Measurements from ENCODE around the gene LHX3. TPM values are rescaled to one million over a fixed set of nuclear protein-coding genes. Genes with fewer than 3 reads are reported as not detected.

The LHX3 gene
- total RNA-seq, 1 experiment from 2014 or later, result 0.22 TPM

DNA sequence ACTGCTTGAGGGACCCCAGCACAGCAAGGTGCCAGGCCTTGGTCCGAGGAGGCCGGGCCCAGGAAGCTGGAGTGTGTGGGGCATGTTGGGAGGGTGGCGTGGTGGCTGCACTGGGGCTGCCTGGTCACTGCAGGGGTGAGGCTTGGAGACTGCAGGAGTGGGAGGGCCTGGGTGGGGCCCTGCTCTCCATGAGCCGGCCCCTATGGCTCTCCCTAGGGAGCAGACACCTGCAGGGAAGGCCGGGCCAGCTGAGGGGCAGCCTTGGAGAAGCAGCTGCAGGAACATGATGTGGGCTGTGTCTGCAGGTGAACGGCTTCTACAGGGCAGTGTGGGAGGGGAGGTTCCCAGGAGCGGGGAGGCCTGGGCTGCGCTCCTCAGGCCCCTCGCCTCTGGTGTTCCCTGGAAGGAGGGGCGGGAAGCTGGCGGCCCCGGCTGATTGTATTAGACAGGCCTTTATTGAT is 44.5 kb downstream of the LHX3 start:
- Histone ChIP-seq H3K79me2 (ENCODE audit: low read depth) (no peaks in the 10 kb centered on the region), H3K4me1 (replicated peaks; ENCODE audit: insufficient read depth) (no peaks in the 10 kb centered on the region), H3K9me2 (ENCODE audit: insufficient read depth) (no peaks in the 10 kb centered on the region), H4K20me1 (ENCODE audit: insufficient read depth) (no peaks in the 10 kb centered on the region), H3K27ac (no peak overlapping the region), H3K36me3 (ENCODE audit: low read depth) (no peaks in the 10 kb centered on the region), H3K27me3 (ENCODE audit: insufficient read depth, low read depth) (peaks cover 64% of the 10 kb centered on the region), H3K9me3 (ENCODE audit: insufficient read depth, low read depth) (peaks cover 3% of the 10 kb centered on the region; the same call in 1 of the 2 replicates), H3F3A (ENCODE audit: insufficient read depth, low read depth) (no peaks in the 10 kb centered on the region), H3K4me3 (no peak overlapping the region), H2AFZ (no peak overlapping the region), H3K4me2 (no peak overlapping the region)
- CTCF ChIA-PET, result no interaction called here
- no peak for DNase-seq
- intact Hi-C loops (cut with micrococcal nuclease; ENCODE audit: unreplicated experiment), result no loop called here
- TF ChIP-seq, protein P1, sequence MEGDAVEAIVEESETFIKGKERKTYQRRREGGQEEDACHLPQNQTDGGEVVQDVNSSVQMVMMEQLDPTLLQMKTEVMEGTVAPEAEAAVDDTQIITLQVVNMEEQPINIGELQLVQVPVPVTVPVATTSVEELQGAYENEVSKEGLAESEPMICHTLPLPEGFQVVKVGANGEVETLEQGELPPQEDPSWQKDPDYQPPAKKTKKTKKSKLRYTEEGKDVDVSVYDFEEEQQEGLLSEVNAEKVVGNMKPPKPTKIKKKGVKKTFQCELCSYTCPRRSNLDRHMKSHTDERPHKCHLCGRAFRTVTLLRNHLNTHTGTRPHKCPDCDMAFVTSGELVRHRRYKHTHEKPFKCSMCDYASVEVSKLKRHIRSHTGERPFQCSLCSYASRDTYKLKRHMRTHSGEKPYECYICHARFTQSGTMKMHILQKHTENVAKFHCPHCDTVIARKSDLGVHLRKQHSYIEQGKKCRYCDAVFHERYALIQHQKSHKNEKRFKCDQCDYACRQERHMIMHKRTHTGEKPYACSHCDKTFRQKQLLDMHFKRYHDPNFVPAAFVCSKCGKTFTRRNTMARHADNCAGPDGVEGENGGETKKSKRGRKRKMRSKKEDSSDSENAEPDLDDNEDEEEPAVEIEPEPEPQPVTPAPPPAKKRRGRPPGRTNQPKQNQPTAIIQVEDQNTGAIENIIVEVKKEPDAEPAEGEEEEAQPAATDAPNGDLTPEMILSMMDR (conservative IDR thresholded peaks at IDR 0.05), result no peak
- no peak for TF ChIP-seq EZH2 (IDR thresholded peaks at IDR 0.05; ENCODE audit: low read depth)
- no TSS peak for BruUV-seq (replicated peaks)
- POLR2A ChIA-PET (ENCODE audit: unreplicated experiment), result no interaction called here

DNA sequence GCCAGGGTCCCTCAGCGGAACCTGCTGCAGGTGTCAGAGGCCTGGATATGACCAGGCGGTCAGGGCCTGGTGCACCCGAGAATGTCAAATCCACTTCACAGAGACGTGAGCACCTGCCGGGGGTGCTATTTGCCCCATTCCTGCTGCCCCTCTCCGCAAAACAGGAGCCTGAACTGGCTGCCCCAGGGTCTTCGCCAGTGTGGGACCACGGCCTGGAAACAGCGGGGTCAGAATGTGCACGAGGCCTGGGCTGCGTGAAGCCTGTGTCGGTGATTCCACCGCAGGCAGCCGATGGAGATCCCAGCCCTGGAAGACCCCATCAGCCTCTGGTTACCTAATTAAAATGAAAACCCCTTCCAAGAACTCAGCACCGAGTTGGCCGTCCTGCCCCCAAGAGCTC is 45.1 kb downstream of the LHX3 start:
- Histone ChIP-seq H3K27ac (no peak overlapping the region), H3K9me3 (ENCODE audit: insufficient read depth, low read depth) (peaks cover 3% of the 10 kb centered on the region; the same call in 1 of the 2 replicates), H3K9me2 (ENCODE audit: insufficient read depth) (no peaks in the 10 kb centered on the region), H3F3A (ENCODE audit: insufficient read depth, low read depth) (no peaks in the 10 kb centered on the region), H3K4me2 (no peak overlapping the region), H3K79me2 (ENCODE audit: low read depth) (no peaks in the 10 kb centered on the region), H3K4me3 (no peak overlapping the region), H3K36me3 (ENCODE audit: low read depth) (no peaks in the 10 kb centered on the region), H3K27me3 (ENCODE audit: insufficient read depth, low read depth) (peaks cover 69% of the 10 kb centered on the region), H4K20me1 (ENCODE audit: insufficient read depth) (no peaks in the 10 kb centered on the region), H3K4me1 (replicated peaks; ENCODE audit: insufficient read depth) (no peaks in the 10 kb centered on the region), H2AFZ (no peak overlapping the region)
- ChIA-PET POLR2A (ENCODE audit: unreplicated experiment) (no interaction called here), CTCF (no interaction called here)
- intact Hi-C loops (cut with micrococcal nuclease; ENCODE audit: unreplicated experiment), result no loop called here
- BruUV-seq (replicated peaks), result no TSS peak
- DNase-seq, result no peak
- TF ChIP-seq EZH2 (IDR thresholded peaks at IDR 0.05; ENCODE audit: low read depth), result no peak
- TF ChIP-seq, protein P1 (conservative IDR thresholded peaks at IDR 0.05), result no peak

DNA sequence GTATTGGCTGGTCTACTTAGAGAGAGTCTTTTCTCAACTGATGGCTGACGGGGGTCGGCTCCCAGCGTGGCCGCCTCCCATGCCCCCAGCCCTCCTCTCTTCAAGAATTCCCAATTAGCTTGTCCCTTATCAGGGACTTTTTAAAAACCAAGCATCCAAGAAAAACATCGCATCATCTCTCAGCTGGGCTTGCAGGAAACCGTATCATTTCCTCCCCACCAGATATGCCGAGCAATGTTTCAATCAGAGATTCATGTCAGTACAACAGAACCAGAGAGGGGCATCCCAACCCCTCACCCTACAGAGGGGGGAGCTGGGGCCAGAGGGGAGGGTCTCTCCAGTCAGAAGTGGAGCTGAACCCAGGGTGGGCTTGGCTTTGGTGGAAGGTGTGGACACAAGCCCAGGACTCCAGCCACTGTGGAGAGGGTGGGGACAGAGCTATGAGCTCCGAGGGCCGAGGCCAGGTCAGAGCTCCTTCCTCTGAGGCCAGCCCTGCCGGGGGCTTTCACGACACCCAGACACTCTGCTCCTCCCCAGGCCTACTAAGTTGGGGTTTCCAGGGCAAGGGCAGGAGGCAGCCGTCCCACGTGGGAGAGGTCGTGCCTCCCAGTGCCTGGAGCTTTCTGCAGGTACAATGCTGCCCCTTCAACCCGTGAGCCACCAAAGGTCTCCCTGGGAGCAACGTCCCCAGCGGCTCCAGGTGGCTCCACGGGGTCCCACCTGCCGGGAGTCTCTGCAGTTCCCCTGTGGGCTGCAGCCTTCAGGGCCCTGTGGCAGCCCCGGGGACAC is 47.3 kb downstream of the LHX3 start:
- BruUV-seq (replicated peaks), result no TSS peak
- H4K20me1 ChIP-seq (ENCODE audit: insufficient read depth), result no peaks in the 10 kb centered on the region
- no peak overlapping the region for H3K27ac ChIP-seq
- no peak overlapping the region for H2AFZ ChIP-seq
- H3K9me3 ChIP-seq (ENCODE audit: insufficient read depth, low read depth), result no peaks in the 10 kb centered on the region
- no peak overlapping the region for H3K4me2 ChIP-seq
- no peak for DNase-seq
- no peaks in the 10 kb centered on the region for H3K79me2 ChIP-seq (ENCODE audit: low read depth)
- POLR2A ChIA-PET (ENCODE audit: unreplicated experiment), result no interaction called here
- peaks cover 62% of the 10 kb centered on the region for H3K27me3 ChIP-seq (ENCODE audit: insufficient read depth, low read depth)
- H3K4me1 ChIP-seq (replicated peaks; ENCODE audit: insufficient read depth), result no peaks in the 10 kb centered on the region
- H3K9me2 ChIP-seq (ENCODE audit: insufficient read depth), result no peaks in the 10 kb centered on the region
- no peaks in the 10 kb centered on the region for H3F3A ChIP-seq (ENCODE audit: insufficient read depth, low read depth)
- CTCF ChIA-PET, result interaction anchor here (0.6 kb wide), 1 partner anchor 537 kb away, joined by 3 read pairs; no protein-coding TSS in a partner anchor
- TF ChIP-seq, protein P1 (conservative IDR thresholded peaks at IDR 0.05), result no peak
- no peak for TF ChIP-seq EZH2 (IDR thresholded peaks at IDR 0.05; ENCODE audit: low read depth)
- intact Hi-C loops (cut with micrococcal nuclease; ENCODE audit: unreplicated experiment), result no loop called here
- no peaks in the 10 kb centered on the region for H3K36me3 ChIP-seq (ENCODE audit: low read depth)
- H3K4me3 ChIP-seq, result no peak overlapping the region

All from PC-9 (cell line).